Liver (tissue), 9 donors: ENCODE measurements around the gene UQCRC1. TPM values are rescaled to one million over a fixed set of nuclear protein-coding genes. Genes with fewer than 3 reads are reported as not detected.

ENCODE experiments used
- DNase-seq: peaks from one replicate; pipeline ENCODE4 v3.0.0-alpha.2; 2017; ENCODE audit warnings: low spot score
- H3K27ac ChIP-seq, 2 donors: one replicate each; pipeline ENCODE4 v1.7.0; 2013; ENCODE audit warnings: inconsistent platforms in 2 of 2, low read length in 2 of 2, control low read depth in 1 of 2, low read depth in 1 of 2, mild to moderate bottlenecking in 1 of 2
- H3K27me3 ChIP-seq, 4 donors: one replicate each; pipeline versions ENCODE4 v1.6.1 to v1.7.0; 2013; ENCODE audit warnings: low read length in 3 of 4, inconsistent platforms in 1 of 4, mild to moderate bottlenecking in 1 of 4, moderate library complexity in 1 of 4; ENCODE audit not compliant: control insufficient read depth in 4 of 4, insufficient read depth in 4 of 4
- H3K36me3 ChIP-seq, 4 donors: one replicate each; pipeline versions ENCODE4 v1.6.1 to v1.7.0; 2013; ENCODE audit warnings: low read length in 3 of 4, mild to moderate bottlenecking in 3 of 4, low read depth in 1 of 4, moderate library complexity in 1 of 4; ENCODE audit not compliant: control insufficient read depth in 4 of 4, insufficient read depth in 3 of 4
- H3K4me1 ChIP-seq, 4 donors: one replicate each; pipeline versions ENCODE4 v1.6.1 to v1.7.0; 2013; ENCODE audit warnings: low read length in 3 of 4, mild to moderate bottlenecking in 3 of 4, moderate library complexity in 1 of 4; ENCODE audit not compliant: control insufficient read depth in 4 of 4, insufficient read depth in 4 of 4
- H3K4me3 ChIP-seq, 3 donors: one replicate each; pipeline versions ENCODE4 v1.6.1 to v1.7.0; 2013; ENCODE audit warnings: low read length in 3 of 3, control low read depth in 1 of 3, low read depth in 1 of 3, mild to moderate bottlenecking in 1 of 3
- H3K9ac ChIP-seq, 2 donors: one replicate each; pipeline ENCODE4 v1.7.0; 2013; ENCODE audit warnings: low read length in 2 of 2, mild to moderate bottlenecking in 2 of 2, moderate library complexity in 2 of 2, control low read depth in 1 of 2, low read depth in 1 of 2
- H3K9me3 ChIP-seq, 4 donors: one replicate each; pipeline versions ENCODE4 v1.6.1 to v1.7.0; 2013; ENCODE audit warnings: low read length in 3 of 4; ENCODE audit not compliant: control insufficient read depth in 4 of 4
- CTCF ChIP-seq: fragments of 150-350 bp; IDR thresholded peaks from 2 replicates; pipeline ENCODE4 v1.5.1; 2017; ENCODE audit warnings: improper control_type of control experiment, low read depth, low read length; ENCODE audit not compliant: missing input control
- EGR1 ChIP-seq, 2 donors: IDR thresholded peaks; 2 replicates each; pipeline ENCODE4 v1.6.1; 2016 to 2018; ENCODE audit warnings: antibody characterized with exemption in 2 of 2, low read depth in 2 of 2
- FOXA1 ChIP-seq: IDR thresholded peaks from 2 replicates; pipeline ENCODE4 v1.6.1; 2016; ENCODE audit warnings: antibody characterized with exemption
- FOXA2 ChIP-seq: IDR thresholded peaks from 2 replicates; pipeline ENCODE4 v1.6.1; 2016; ENCODE audit warnings: antibody characterized with exemption
- GABPA ChIP-seq, 2 donors: IDR thresholded peaks in 1 of 2; conservative IDR thresholded peaks in 1 of 2; 2 replicates each; pipeline ENCODE4 v1.6.1; 2016; ENCODE audit warnings: antibody characterized with exemption in 2 of 2, mild to moderate bottlenecking in 1 of 2, moderate library complexity in 1 of 2
- HNF4A ChIP-seq, 2 donors: conservative IDR thresholded peaks; 2 replicates each; pipeline ENCODE4 v1.6.1; 2016; ENCODE audit warnings: antibody characterized with exemption in 2 of 2, mild to moderate bottlenecking in 2 of 2
- HNF4G ChIP-seq: IDR thresholded peaks from 2 replicates; pipeline ENCODE4 v1.6.1; 2016; ENCODE audit warnings: antibody characterized with exemption
- JUND ChIP-seq, 2 donors: IDR thresholded peaks; 2 replicates each; pipeline ENCODE4 v1.6.1; 2016; ENCODE audit warnings: antibody characterized with exemption in 2 of 2
- MAX ChIP-seq: IDR thresholded peaks from 2 replicates; pipeline ENCODE4 v1.6.1; 2016; ENCODE audit warnings: antibody characterized with exemption
- NR2F2 ChIP-seq: IDR thresholded peaks from 2 replicates; pipeline ENCODE4 v1.6.1; 2016; ENCODE audit warnings: antibody characterized with exemption
- RAD21 ChIP-seq, 2 donors: IDR thresholded peaks; 2 replicates each; pipeline ENCODE4 v1.6.1; 2016; ENCODE audit warnings: antibody characterized with exemption in 2 of 2, mild to moderate bottlenecking in 2 of 2
- REST ChIP-seq: IDR thresholded peaks from 2 replicates; pipeline ENCODE4 v1.6.1; 2016; ENCODE audit warnings: antibody characterized with exemption, mild to moderate bottlenecking
- RXRA ChIP-seq, 2 donors: IDR thresholded peaks; 2 replicates each; pipeline ENCODE4 v1.6.1; 2017 to 2018; ENCODE audit warnings: antibody characterized with exemption in 2 of 2, mild to moderate bottlenecking in 1 of 2
- SP1 ChIP-seq: IDR thresholded peaks from 2 replicates; pipeline ENCODE4 v1.6.1; 2018; ENCODE audit warnings: antibody characterized with exemption, mild to moderate bottlenecking
- TAF1 ChIP-seq: conservative IDR thresholded peaks from 2 replicates; pipeline ENCODE4 v1.6.1; 2016; ENCODE audit warnings: antibody characterized with exemption, mild to moderate bottlenecking
- YY1 ChIP-seq: IDR thresholded peaks from 2 replicates; pipeline ENCODE4 v1.6.1; 2016; ENCODE audit warnings: antibody characterized with exemption, mild to moderate bottlenecking
- ZBTB33 ChIP-seq: IDR thresholded peaks from 2 replicates; pipeline ENCODE4 v1.6.1; 2016; ENCODE audit warnings: antibody characterized with exemption
- WGBS: extraction: QIAGEN DNeasy Blood & Tissue Kit; methylation state at CpG from one replicate; pipeline ENCODE4 v1.1.7; 2013; 5-methylcytosine and 5-hydroxymethylcytosine counted together
- polyA plus RNA-seq, 2 donors: library from polyadenylated mRNA; stranded (reverse) in 1 of 2; unstranded in 1 of 2; fragments of 200-250 nt in 1 of 2; fragments of >200 nt in 1 of 2; fragmentation: Nextera tagmentation in 1 of 2; extraction: Ambion mirVana in 1 of 2; gene quantifications; one replicate each; pipeline versions ENCODE4 v1.2.1 to v1.2.3, GENCODE V29; 2013 to 2015
- total RNA-seq, 2 donors: library from RNA; depleted of rRNA; stranded (reverse); fragments of >200 nt; gene quantifications; one replicate each; pipeline ENCODE4 v1.2.3, GENCODE V29; 2014
- donor health status: healthy.
- donor health status: healthy.
- donor health status: healthy.
- donor health status: healthy.
- donor health status: healthy.

Gene UQCRC1
- total and polyA plus RNA-seq, 4 donors, result 153 to 373 (median 289) TPM

GRCh38 chr3:48573973-48574585, 35.4 kb downstream of the UQCRC1 start:
- no peak overlapping the region for H3K27ac ChIP-seq
- no peak overlapping the region for H3K4me3 ChIP-seq
- H3K4me1 ChIP-seq, result no peaks in the 10 kb centered on the region
- no peaks in the 10 kb centered on the region for H3K27me3 ChIP-seq
- no peak overlapping the region for H3K9ac ChIP-seq
- DNase-seq, result no peak
- TF ChIP-seq REST (no peak), RAD21 (IDR thresholded peaks at IDR 0.05) (no peak), TAF1 (no peak), SP1 (no peak), HNF4G (no peak), RXRA (IDR thresholded peaks at IDR 0.05) (no peak), ZBTB33 (no peak), NR2F2 (no peak)
- H3K9me3 ChIP-seq, result no peaks in the 10 kb centered on the region
- no peaks in the 10 kb centered on the region for H3K36me3 ChIP-seq
- WGBS, result 96% methylated on average over 10 of the region's 10 CpGs

GRCh38 chr3:48572517-48572916, 36.9 kb downstream of the UQCRC1 start:
- H3K27me3 ChIP-seq, result no peaks in the 10 kb centered on the region
- no peak overlapping the region for H3K4me3 ChIP-seq
- DNase-seq, result no peak
- H3K36me3 ChIP-seq, result no peaks in the 10 kb centered on the region
- TF ChIP-seq YY1, result no peak
- TF ChIP-seq SP1, result no peak
- no peak for TF ChIP-seq HNF4G
- TF ChIP-seq FOXA2, result no peak
- no peak for TF ChIP-seq FOXA1
- TF ChIP-seq MAX, result no peak
- no peak for TF ChIP-seq ZBTB33
- no peak for TF ChIP-seq REST
- TF ChIP-seq TAF1, result no peak
- TF ChIP-seq NR2F2, result no peak
- TF ChIP-seq HNF4A (conservative IDR thresholded peaks at IDR 0.05), result no peak
- no peak for TF ChIP-seq GABPA (IDR thresholded peaks at IDR 0.05 in 1 of 2, conservative IDR thresholded peaks at IDR 0.05 in 1 of 2)
- TF ChIP-seq JUND (IDR thresholded peaks at IDR 0.05), result no peak
- no peak for TF ChIP-seq CTCF
- TF ChIP-seq RAD21 (IDR thresholded peaks at IDR 0.05), result no peak
- no peak for TF ChIP-seq EGR1 (IDR thresholded peaks at IDR 0.05; ENCODE audit: low read depth in 2 of 2)
- TF ChIP-seq RXRA (IDR thresholded peaks at IDR 0.05), result no peak
- WGBS, result 89% methylated on average over 7 of the region's 7 CpGs
- H3K4me1 ChIP-seq, result no peaks in the 10 kb centered on the region
- no peak overlapping the region for H3K9ac ChIP-seq
- H3K27ac ChIP-seq, result no peak overlapping the region
- no peaks in the 10 kb centered on the region for H3K9me3 ChIP-seq
